PFSK-1 (cell line): ENCODE results near the gene CASK.

Experiments used
- FOXP2 ChIP-seq: optimal IDR thresholded peaks from 2 replicates; pipeline ENCODE3; 2011; ENCODE audit warnings: borderline replicate concordance, control low read depth, inconsistent platforms; ENCODE audit not compliant: insufficient read depth; ENCODE audit errors: extremely low read length, extremely low read depth
- POLR2AphosphoS5 ChIP-seq: IDR thresholded peaks from 2 replicates; pipeline ENCODE4 v1.6.1; 2012; ENCODE audit warnings: low read depth, mild to moderate bottlenecking, control low read depth, low read length, moderate library complexity
- SIN3A ChIP-seq: IDR thresholded peaks from 2 replicates; pipeline ENCODE4 v1.6.1; 2012; ENCODE audit warnings: mild to moderate bottlenecking, low read length, moderate library complexity, borderline replicate concordance; ENCODE audit not compliant: insufficient read depth
- TAF1 ChIP-seq: IDR thresholded peaks from 2 replicates; pipeline ENCODE4 v1.6.1; 2012; ENCODE audit warnings: low read length, control low read depth, borderline replicate concordance; ENCODE audit not compliant: insufficient read depth
- TF ChIP-seq, protein P1 (sequence below), 2 experiments: IDR thresholded peaks; 2 replicates each; pipeline versions ENCODE4 v1.6.1 to v1.8.0; 2011 to 2012; ENCODE audit warnings: low read depth in 2 of 2, low read length in 2 of 2, control low read depth in 1 of 2, inconsistent platforms in 1 of 2, mild to moderate bottlenecking in 1 of 2, moderate library complexity in 1 of 2; ENCODE audit not compliant: insufficient read depth in 1 of 2

CASK gene

DNA sequence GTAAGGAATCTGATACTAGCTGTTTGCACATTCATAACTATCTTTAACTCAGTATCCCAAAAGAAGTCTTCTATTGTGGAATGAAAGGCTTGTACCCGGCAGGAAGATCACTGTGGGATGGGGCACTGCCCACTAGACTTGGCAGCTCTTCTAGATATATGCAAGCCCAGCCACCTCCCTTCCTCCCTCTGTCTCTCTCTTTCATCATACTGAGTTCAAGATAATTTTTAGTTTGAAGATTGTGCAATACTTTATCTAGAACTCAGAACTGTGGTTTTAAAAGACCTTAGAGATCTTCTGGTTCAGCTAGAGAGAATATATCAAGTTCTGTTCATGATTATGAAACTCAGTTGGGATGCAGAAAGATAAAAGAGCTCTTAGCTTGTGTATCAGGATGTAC, 257.1 kb downstream of the CASK start:
- TF ChIP-seq, protein P1, sequence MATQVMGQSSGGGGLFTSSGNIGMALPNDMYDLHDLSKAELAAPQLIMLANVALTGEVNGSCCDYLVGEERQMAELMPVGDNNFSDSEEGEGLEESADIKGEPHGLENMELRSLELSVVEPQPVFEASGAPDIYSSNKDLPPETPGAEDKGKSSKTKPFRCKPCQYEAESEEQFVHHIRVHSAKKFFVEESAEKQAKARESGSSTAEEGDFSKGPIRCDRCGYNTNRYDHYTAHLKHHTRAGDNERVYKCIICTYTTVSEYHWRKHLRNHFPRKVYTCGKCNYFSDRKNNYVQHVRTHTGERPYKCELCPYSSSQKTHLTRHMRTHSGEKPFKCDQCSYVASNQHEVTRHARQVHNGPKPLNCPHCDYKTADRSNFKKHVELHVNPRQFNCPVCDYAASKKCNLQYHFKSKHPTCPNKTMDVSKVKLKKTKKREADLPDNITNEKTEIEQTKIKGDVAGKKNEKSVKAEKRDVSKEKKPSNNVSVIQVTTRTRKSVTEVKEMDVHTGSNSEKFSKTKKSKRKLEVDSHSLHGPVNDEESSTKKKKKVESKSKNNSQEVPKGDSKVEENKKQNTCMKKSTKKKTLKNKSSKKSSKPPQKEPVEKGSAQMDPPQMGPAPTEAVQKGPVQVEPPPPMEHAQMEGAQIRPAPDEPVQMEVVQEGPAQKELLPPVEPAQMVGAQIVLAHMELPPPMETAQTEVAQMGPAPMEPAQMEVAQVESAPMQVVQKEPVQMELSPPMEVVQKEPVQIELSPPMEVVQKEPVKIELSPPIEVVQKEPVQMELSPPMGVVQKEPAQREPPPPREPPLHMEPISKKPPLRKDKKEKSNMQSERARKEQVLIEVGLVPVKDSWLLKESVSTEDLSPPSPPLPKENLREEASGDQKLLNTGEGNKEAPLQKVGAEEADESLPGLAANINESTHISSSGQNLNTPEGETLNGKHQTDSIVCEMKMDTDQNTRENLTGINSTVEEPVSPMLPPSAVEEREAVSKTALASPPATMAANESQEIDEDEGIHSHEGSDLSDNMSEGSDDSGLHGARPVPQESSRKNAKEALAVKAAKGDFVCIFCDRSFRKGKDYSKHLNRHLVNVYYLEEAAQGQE (IDR thresholded peaks at IDR 0.05; ENCODE audit: insufficient read depth in 1 of 2, low read depth in 2 of 2, low read length in 2 of 2) = no peak
- TF ChIP-seq POLR2AphosphoS5 (no peak), FOXP2 (no peak), SIN3A (no peak)

DNA sequence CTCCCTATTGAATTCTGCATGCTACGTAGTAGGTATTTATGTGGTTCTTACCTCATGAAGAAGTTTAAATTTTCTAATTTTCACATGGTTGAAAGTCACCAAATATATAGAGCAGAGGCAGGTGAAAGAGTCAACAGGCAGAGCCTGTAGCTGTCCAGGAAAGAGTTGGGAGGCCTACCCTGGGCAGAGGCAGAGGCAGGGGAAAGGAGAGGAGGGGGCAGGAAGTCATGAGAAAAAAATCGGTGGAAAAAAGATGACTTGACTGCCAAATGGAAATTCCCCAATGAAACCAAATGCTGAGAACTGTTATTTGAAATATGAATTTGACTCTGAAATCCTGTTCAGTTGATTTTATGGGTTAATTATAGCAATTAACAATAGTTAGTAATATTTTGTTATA, 257.7 kb downstream of the CASK start:
- TF ChIP-seq FOXP2 (no peak), POLR2AphosphoS5 (no peak), SIN3A (no peak), TAF1 (no peak)
- TF ChIP-seq, protein P1 (IDR thresholded peaks at IDR 0.05; ENCODE audit: insufficient read depth in 1 of 2, low read depth in 2 of 2, low read length in 2 of 2) = no peak

DNA sequence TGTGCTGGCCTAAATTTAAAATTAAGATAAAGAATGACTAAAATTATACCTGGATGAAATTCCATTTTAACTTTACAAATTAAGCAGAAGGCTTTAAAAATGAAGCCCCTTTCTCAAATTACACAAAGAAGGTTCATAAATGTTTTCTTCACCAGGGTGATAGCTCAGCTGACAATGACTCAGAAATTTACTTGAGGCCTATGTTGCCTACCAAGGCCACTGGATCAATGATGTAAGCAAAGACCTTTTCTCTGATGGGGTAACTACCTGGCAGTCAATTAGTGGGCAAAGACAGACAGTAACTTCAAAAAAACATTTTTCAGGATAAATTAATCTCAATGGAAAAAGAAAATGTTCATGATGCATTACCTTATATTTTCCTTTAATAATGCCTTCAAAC, 258.4 kb downstream of the CASK start:
- TF ChIP-seq SIN3A (no peak), POLR2AphosphoS5 (no peak), TAF1 (no peak), FOXP2 (no peak)
- TF ChIP-seq, protein P1 (IDR thresholded peaks at IDR 0.05; ENCODE audit: insufficient read depth in 1 of 2, low read depth in 2 of 2, low read length in 2 of 2) = no peak

DNA sequence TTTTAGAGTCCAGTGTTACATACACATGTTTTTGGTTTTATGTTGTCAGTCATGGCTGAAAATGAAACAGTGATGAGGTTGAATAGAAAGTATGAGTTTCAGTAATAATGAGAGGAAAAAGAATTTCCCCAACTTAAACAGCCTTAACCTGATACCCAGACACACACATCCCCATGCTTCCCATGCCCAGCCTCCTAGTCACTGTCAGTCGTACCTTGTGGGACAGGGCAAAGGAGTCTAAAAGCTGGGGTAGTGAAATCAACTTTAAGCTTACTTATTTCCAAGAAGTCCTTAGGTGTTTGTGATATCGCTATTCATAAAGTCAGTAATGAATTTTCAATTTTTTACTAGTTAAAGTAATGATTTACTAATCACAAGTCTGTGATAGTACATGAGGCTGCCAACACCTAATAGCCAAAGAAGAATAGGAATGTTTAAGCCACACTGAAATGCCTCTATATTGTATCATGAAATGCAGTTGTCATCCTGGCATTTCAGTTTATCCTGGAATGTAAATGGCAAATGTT, 258.9 kb downstream of the CASK start:
- TF ChIP-seq SIN3A (no peak), POLR2AphosphoS5 (no peak), TAF1 (no peak), FOXP2 (no peak)
- TF ChIP-seq, protein P1 (IDR thresholded peaks at IDR 0.05; ENCODE audit: insufficient read depth in 1 of 2, low read depth in 2 of 2, low read length in 2 of 2) = no peak
